ENCODE measurements around the gene CIAO3.

Gene CIAO3

DNA sequence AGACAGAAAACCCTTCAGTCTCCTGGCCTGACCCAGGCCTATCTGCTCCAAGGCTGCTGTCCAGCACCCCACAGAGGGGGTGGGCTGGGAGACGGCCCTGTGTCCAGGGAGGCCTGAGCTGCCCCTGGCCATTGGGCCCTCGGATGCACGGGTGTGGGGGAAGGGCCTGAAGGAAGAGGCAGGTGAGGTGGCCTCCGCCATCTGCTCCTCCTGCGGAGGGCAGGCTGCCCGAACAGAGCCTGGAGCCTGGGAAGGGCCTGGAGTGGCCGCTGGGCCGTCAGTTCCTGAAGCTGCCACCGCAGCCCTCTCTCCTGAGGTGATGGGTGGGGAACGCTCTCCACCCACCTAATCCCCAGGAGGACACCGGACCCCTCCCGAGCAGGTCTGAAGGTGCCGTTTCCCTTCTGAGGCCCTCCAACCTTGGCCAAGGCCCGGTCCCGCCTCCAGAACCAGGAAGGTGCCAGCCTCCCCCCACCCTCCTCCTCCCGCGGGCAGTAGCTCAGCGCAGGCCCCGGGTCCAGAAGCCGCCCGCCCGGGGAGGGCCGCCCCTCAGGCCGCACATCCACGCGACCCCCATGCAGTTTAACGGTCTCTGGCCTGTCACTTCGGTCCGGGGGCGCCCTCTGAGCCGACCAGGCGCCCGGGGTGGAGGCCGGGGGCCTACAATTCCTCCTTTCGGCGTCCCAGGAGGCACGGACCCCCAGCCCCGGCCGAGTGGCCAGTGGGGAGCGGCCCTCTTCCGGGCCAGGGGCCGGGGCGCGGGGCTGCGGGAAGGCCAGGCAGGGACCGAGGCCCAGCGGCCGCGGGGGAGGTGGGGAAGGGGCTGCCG is 36.0 kb downstream of the CIAO3 start:
- WGBS, 2 experiments (ENCODE audit: insufficient coverage in 2 of 2) = 20 to 25% methylated on average over 39 to 47 of the region's 50 CpGs
- H3K4me3 ChIP-seq (ENCODE audit: extremely low read depth, insufficient read depth, low read length, poor library complexity, severe bottlenecking) = peak overlapping the region; percentile 12
- no peaks in the 10 kb centered on the region for H3K36me3 ChIP-seq (ENCODE audit: control insufficient read depth, insufficient read depth, low read length)
- peaks cover 1% of the 10 kb centered on the region for H3K4me1 ChIP-seq (ENCODE audit: control insufficient read depth, insufficient read depth, low read length, poor library complexity, severe bottlenecking)
- H3K9me3 ChIP-seq (ENCODE audit: control insufficient read depth, low read length) = no peaks in the 10 kb centered on the region
- H3K27ac ChIP-seq (ENCODE audit: low read depth, low read length, severe bottlenecking) = no peak overlapping the region

DNA sequence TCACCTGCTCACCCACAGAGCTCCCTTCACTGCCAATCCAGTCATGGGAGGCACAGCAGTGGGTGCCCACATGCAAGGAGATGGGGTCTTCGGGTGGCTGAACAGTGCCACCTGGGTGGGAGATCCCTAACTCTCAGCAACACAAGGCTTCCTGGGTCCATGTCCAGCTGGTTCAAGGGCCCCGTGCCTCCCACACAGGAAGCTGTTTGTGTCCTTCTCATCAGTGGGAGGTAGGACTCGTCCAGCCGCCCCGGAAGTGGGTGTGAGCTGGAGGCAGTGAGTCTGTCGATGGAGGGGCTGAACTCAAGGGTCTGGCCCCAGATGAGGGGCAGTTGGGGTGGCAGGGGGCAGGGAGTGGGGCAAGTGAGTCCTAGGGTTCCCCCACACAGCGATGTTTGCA is 36.8 kb downstream of the CIAO3 start:
- Histone ChIP-seq H3K9me3 (ENCODE audit: control insufficient read depth, low read length) (no peaks in the 10 kb centered on the region), H3K36me3 (ENCODE audit: control insufficient read depth, insufficient read depth, low read length) (no peaks in the 10 kb centered on the region), H3K4me1 (ENCODE audit: control insufficient read depth, insufficient read depth, low read length, poor library complexity, severe bottlenecking) (no peaks in the 10 kb centered on the region), H3K4me3 (ENCODE audit: extremely low read depth, insufficient read depth, low read length, poor library complexity, severe bottlenecking) (no peak overlapping the region), H3K27ac (ENCODE audit: low read depth, low read length, severe bottlenecking) (no peak overlapping the region)
- 64 to 86% methylated on average over 2 to 7 of the region's 7 CpGs for WGBS, 2 experiments (ENCODE audit: insufficient coverage in 2 of 2)

DNA sequence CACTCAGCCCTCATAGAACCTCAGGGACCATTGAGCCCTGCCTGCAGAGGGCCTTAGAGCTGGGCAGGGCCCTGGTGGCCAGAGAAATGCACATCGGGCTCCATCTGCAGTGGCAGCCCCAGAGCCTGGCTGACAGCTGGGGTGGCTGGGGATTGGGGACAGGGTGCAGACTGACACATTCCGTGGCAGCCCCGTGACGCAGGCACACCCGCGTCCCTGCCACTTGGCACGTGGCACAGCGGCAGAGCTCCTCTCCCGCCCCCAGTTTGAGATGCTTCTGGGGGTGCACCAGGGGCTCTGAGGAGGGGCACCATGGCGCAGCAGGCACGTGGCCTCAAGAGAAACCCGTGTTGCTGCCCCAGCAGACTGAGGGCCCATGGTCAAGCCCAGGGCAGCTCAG is 37.4 kb downstream of the CIAO3 start:
- no peak overlapping the region for H3K4me3 ChIP-seq (ENCODE audit: extremely low read depth, insufficient read depth, low read length, poor library complexity, severe bottlenecking)
- no peaks in the 10 kb centered on the region for H3K4me1 ChIP-seq (ENCODE audit: control insufficient read depth, insufficient read depth, low read length, poor library complexity, severe bottlenecking)
- H3K27ac ChIP-seq (ENCODE audit: low read depth, low read length, severe bottlenecking) = no peak overlapping the region
- no peaks in the 10 kb centered on the region for H3K9me3 ChIP-seq (ENCODE audit: control insufficient read depth, low read length)
- no peaks in the 10 kb centered on the region for H3K36me3 ChIP-seq (ENCODE audit: control insufficient read depth, insufficient read depth, low read length)
- WGBS, 2 experiments (ENCODE audit: insufficient coverage in 2 of 2) = 78 to 83% methylated on average over 10 to 12 of the region's 12 CpGs

DNA sequence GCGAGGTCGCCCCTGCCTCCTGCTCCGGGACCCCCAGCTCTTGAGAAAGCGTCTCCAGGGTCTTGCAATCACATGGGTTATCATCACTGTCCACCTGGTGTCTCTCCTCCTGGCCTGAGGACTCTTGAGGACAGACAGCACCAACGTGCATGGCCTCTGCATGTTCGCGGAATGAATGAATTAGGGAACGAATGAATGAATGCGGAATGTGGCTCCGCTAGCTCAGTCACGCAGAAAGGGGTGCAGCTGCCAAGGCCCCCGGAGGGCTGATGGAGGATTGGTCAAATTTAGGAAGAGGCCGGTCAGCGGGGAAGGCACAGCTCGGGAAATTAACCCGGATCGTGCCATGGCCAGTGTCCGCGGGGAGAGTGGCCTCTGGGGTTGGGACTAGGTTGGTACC is 38.5 kb downstream of the CIAO3 start:
- no peaks in the 10 kb centered on the region for H3K36me3 ChIP-seq (ENCODE audit: control insufficient read depth, insufficient read depth, low read length)
- 81 to 85% methylated on average over 19 of the region's 19 CpGs for WGBS, 2 experiments (ENCODE audit: insufficient coverage in 2 of 2)
- H3K27ac ChIP-seq (ENCODE audit: low read depth, low read length, severe bottlenecking) = no peak overlapping the region
- no peaks in the 10 kb centered on the region for H3K4me1 ChIP-seq (ENCODE audit: control insufficient read depth, insufficient read depth, low read length, poor library complexity, severe bottlenecking)
- H3K4me3 ChIP-seq (ENCODE audit: extremely low read depth, insufficient read depth, low read length, poor library complexity, severe bottlenecking) = no peak overlapping the region
- H3K9me3 ChIP-seq (ENCODE audit: control insufficient read depth, low read length) = no peaks in the 10 kb centered on the region

DNA sequence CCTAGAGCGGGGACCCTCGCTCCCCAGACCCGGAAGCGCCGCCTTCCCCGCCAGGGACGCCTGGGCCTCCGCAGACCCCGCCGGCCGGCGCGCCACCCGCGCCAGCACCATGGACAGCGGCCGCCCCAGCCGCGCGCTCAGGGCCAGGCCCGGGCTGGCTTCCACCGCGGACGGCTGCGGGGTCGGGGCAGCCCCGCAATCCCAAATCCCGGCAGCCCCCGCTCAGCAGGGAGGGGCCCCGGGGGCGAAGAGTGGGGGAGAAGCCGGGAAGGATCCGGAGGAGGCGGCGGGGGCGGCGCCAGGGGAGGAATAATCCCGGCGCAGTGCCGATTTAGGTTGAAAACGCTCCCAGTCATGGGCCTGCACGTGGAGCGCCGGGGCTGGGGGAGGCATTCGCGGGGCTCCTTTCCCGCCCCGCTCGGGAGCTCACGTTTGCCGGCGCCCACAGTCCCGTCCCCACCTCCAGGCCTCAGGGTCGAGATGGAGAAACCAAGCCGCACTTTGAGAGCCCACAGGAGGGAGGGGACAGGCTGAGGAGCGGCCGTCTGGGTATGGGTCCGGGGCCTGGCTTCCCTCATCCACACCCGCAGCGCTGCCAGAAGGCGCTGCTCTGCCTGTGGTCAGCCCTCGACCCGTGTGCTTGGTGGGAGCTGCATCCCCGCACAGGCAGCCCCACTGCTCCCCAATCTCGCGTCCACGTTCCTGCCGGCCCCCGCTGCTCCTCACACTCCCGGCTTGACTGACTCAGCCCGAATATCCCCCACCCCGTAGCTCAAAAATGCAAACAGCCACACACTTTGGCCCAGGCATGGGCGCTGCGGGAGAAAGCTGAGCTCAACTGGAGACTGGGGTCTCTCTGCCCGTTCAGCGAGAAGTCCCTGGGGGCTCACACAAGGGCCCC is 39.9 kb downstream of the CIAO3 start:
- no peaks in the 10 kb centered on the region for H3K4me1 ChIP-seq (ENCODE audit: control insufficient read depth, insufficient read depth, low read length, poor library complexity, severe bottlenecking)
- H3K27ac ChIP-seq (ENCODE audit: low read depth, low read length, severe bottlenecking) = no peak overlapping the region
- 4 to 7% methylated on average over 55 to 65 of the region's 76 CpGs for WGBS, 2 experiments (ENCODE audit: insufficient coverage in 2 of 2)
- H3K4me3 ChIP-seq (ENCODE audit: extremely low read depth, insufficient read depth, low read length, poor library complexity, severe bottlenecking) = no peak overlapping the region
- no peaks in the 10 kb centered on the region for H3K36me3 ChIP-seq (ENCODE audit: control insufficient read depth, insufficient read depth, low read length)
- H3K9me3 ChIP-seq (ENCODE audit: control insufficient read depth, low read length) = no peaks in the 10 kb centered on the region

DNA sequence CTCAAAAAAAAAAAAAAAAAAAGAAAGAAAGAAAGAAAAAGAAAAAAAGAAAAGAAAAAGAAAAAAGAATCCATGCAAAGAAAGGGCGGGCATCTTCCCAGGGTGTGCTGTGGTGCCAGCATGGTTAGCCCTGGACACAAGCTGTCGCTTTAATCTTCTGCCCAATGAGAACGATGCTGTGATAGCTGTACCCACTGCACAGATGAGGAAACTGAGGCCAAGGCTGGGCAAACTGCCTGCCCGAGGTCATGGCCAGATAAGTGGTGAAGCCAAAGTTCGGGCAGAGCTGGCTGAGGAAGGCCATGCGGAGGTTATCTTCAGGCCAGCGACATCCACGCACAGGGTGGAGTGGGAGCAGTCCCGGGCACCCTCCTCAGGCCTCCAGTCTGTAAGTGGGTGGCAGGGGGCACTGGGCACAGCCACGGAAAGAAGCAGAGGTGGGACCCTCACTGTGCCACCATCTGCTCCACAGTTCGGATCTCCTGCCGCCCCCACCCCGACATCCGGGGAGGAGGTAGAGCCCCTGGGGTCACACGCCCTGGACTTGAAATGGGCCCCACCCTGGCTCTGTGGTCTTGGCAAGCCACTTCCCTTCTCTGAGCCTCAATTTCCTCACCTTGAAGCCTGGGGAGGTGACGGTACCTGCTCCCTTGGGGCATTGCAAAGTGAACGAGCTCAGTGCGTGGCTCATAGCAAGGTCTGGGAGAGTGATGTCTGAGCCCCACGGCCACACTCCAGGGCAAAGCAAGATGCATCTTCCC is 41.7 kb downstream of the CIAO3 start:
- 72 to 76% methylated on average over 18 to 19 of the region's 19 CpGs for WGBS, 2 experiments (ENCODE audit: insufficient coverage in 2 of 2)
- H3K27ac ChIP-seq (ENCODE audit: low read depth, low read length, severe bottlenecking) = no peak overlapping the region
- no peak overlapping the region for H3K4me3 ChIP-seq (ENCODE audit: extremely low read depth, insufficient read depth, low read length, poor library complexity, severe bottlenecking)
- H3K36me3 ChIP-seq (ENCODE audit: control insufficient read depth, insufficient read depth, low read length) = no peaks in the 10 kb centered on the region
- peaks cover 13% of the 10 kb centered on the region for H3K4me1 ChIP-seq (ENCODE audit: control insufficient read depth, insufficient read depth, low read length, poor library complexity, severe bottlenecking)
- H3K9me3 ChIP-seq (ENCODE audit: control insufficient read depth, low read length) = no peaks in the 10 kb centered on the region

DNA sequence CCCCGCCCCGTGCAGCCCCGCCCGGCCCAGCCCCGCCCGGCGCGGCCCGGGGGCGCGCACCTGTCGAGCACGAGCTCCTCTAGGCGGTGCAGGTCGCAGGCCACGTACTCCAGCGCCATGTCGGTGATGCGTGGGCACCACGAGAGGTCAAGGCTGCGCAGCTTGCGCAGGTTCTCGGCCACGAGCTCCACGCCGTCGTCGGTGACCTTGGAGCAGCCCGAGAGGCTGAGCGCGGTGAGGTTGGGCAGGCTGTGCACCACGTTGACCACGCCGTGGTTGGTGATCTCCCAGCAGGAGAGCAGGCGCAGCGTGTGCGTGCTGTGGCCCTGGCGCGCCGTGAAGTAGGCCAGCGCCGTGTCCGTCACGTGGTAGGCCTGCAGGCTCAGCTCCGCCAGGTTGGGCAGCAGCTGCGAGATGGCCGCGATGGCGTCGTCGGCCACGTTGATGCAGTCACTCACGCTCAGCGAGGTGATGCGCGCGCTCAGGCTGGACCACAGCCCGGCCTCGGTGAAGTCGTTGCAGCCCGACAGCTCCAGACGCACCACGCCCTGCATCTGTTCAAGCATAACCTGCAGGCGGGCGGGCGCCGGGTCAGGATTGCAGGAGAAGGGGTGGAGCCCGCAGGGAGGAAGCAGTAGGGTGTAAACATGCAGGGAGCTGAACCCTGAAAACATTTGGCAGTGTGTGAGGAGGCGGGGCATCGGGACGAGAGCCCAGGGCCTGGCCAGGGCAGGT is 45.3 kb downstream of the CIAO3 start:
- H3K4me3 ChIP-seq (ENCODE audit: extremely low read depth, insufficient read depth, low read length, poor library complexity, severe bottlenecking) = no peak overlapping the region
- no peak overlapping the region for H3K27ac ChIP-seq (ENCODE audit: low read depth, low read length, severe bottlenecking)
- no peaks in the 10 kb centered on the region for H3K36me3 ChIP-seq (ENCODE audit: control insufficient read depth, insufficient read depth, low read length)
- 11 to 12% methylated on average over 69 of the region's 71 CpGs for whole genome bisulfite sequencing, 2 experiments (ENCODE audit: insufficient coverage in 2 of 2)
- no peaks in the 10 kb centered on the region for H3K9me3 ChIP-seq (ENCODE audit: control insufficient read depth, low read length)
- H3K4me1 ChIP-seq (ENCODE audit: control insufficient read depth, insufficient read depth, low read length, poor library complexity, severe bottlenecking) = peaks cover 13% of the 10 kb centered on the region

DNA sequence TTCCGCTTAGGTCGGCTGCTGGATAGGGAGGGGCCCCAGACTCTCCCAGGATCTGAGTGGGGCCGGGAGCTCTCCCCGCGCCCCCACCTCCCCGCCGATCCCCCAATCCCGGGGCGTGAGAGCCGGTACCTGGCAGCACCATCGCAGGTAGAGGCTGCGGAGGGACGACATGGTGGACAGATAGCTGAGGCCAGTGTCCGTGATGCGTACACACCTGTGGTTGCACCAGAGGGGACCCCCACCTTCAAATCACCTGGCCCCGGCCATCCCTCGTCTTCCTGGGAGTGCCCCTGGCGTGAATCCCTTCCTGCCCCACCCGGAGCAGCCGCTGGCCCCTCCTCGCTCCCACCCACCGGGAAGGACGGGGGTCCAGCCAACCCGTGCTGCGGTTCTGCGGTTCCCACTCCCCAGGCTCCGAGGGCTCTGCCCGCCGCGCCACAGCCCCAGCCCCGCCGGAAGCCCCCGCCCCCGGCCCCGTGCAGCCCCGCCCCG is 45.9 kb downstream of the CIAO3 start:
- no peaks in the 10 kb centered on the region for H3K9me3 ChIP-seq (ENCODE audit: control insufficient read depth, low read length)
- H3K4me3 ChIP-seq (ENCODE audit: extremely low read depth, insufficient read depth, low read length, poor library complexity, severe bottlenecking) = no peak overlapping the region
- no peak overlapping the region for H3K27ac ChIP-seq (ENCODE audit: low read depth, low read length, severe bottlenecking)
- H3K4me1 ChIP-seq (ENCODE audit: control insufficient read depth, insufficient read depth, low read length, poor library complexity, severe bottlenecking) = peaks cover 13% of the 10 kb centered on the region
- H3K36me3 ChIP-seq (ENCODE audit: control insufficient read depth, insufficient read depth, low read length) = no peaks in the 10 kb centered on the region
- WGBS, 2 experiments (ENCODE audit: insufficient coverage in 2 of 2) = 10 to 12% methylated on average over 14 to 20 of the region's 37 CpGs

DNA sequence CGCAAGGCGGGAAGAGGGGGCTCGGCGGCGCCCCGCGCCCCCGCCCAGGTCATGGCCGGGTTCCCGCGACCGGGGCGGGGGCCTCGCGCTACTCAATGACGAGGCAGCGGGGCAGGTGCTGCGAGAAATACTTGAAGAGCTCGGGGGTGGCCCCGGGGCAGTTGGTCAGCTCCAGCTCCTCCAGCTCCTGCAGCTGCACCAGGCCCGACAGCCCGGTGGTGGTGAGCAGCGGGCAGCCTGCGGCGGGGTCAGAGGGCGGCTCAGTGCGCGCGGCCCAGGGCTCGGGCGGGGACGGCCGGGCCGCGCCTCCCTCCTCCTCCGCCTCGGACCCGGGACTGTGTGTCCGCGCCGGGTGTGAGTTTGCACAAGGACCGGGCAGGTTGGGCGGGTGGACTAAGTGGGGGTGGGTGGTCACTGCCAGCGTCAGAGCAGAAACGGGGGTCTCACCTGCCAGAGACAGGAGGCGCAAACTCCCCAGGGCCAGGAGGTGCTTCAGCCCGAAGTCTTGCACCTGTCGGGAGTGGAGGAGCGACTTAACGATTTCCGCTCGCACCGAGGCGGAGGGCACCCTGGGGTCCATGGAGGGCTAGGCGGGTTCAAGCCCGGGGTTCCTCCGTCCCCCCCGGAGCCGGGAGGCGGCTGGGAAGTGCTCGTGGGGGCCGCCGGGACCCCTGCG is 46.5 kb downstream of the CIAO3 start:
- Histone ChIP-seq H3K27ac (ENCODE audit: low read depth, low read length, severe bottlenecking) (no peak overlapping the region), H3K36me3 (ENCODE audit: control insufficient read depth, insufficient read depth, low read length) (no peaks in the 10 kb centered on the region), H3K4me1 (ENCODE audit: control insufficient read depth, insufficient read depth, low read length, poor library complexity, severe bottlenecking) (peaks cover 17% of the 10 kb centered on the region), H3K9me3 (ENCODE audit: control insufficient read depth, low read length) (no peaks in the 10 kb centered on the region), H3K4me3 (ENCODE audit: extremely low read depth, insufficient read depth, low read length, poor library complexity, severe bottlenecking) (peak overlapping the region; percentile 2)
- WGBS, 2 experiments (ENCODE audit: insufficient coverage in 2 of 2) = 4 to 5% methylated on average over 50 to 56 of the region's 64 CpGs

All from mesodermal cell (in vitro differentiated cells).